K562 (cell line): ENCODE results near the gene CDC42EP3. TPM values are rescaled to one million over a fixed set of nuclear protein-coding genes. Genes with fewer than 3 reads are reported as not detected.
A peak's percentile ranks its signal among the peaks of the same experiment; 100 is the strongest.

Source experiments
- ATAC-seq: fragments of 200-7000 bp; cut with Tn5 transposase; 3 replicates; pipeline ENCODE4 v1.9.1; 2020; ENCODE audit warnings: moderate library complexity
- BruUV-seq: library from RNA; stranded (reverse); fragments of 400-500 nt; replicated peaks from 2 replicates; lab custom pipeline; 2021; lab: Mats Ljungman, UMichigan
- CTCF ChIA-PET: fragments of 300-600 bp; formaldehyde crosslinking; extraction: SDS; loops from one replicate; lab custom pipeline; 2021; ENCODE audit warnings: low intra/inter-chr PET ratio; lab: Yijun Ruan, JAX
- POLR2A ChIA-PET: fragments of 300-600, 350-650 bp; sonication (Branson Sonifier 250); formaldehyde crosslinking; extraction: SDS; loops from one replicate; lab custom pipeline; 2021; ENCODE audit warnings: antibody characterized with exemption, inconsistent platforms; lab: Yijun Ruan, JAX
- DNase-seq, 4 experiments: peaks; one replicate each; pipeline versions ENCODE4 v3.0.0 to v3.0.0-alpha.2; 2011 to 2018; ENCODE audit warnings: low spot score in 3 of 4, mixed read lengths in 3 of 4; ENCODE audit errors: extremely low read depth in 1 of 4
- FAIRE-seq: peaks from 2 replicates; lab custom pipeline; 2011; peaks lifted over from hg19 to GRCh38; lab: Jason Lieb, UNC
- H2AFZ ChIP-seq: 2 replicates; pipeline ENCODE4 v1.6.0; 2011; ENCODE audit warnings: low read depth, low read length, control low read depth, inconsistent platforms
- H3K27ac ChIP-seq: fragments of 200-600 bp; 3 replicates; pipeline ENCODE4 v1.8.0; 2011; ENCODE audit warnings: low read depth, mild to moderate bottlenecking, control low read depth, inconsistent platforms, low read length, moderate library complexity, mixed read lengths; ENCODE audit errors: extremely low read depth
- H3K27me3 ChIP-seq, 2 experiments: fragments of 300-600 bp in 1 of 2; 2 replicates in 1 of 2; 3 replicates in 1 of 2; pipeline versions ENCODE4 v1.6.0 to v1.8.0; 2011; ENCODE audit warnings: inconsistent platforms in 2 of 2, low read length in 2 of 2, mild to moderate bottlenecking in 1 of 2, mixed read lengths in 1 of 2, moderate library complexity in 1 of 2; ENCODE audit not compliant: control insufficient read depth in 2 of 2, insufficient read depth in 2 of 2
- H3K36me3 ChIP-seq: fragments of 300-600 bp; 3 replicates; pipeline ENCODE4 v1.8.0; 2011; ENCODE audit warnings: mild to moderate bottlenecking, low read length, inconsistent platforms; ENCODE audit not compliant: control insufficient read depth, insufficient read depth
- H3K4me1 ChIP-seq, 2 experiments: fragments of 200-600 bp in 1 of 2; replicated peaks in 1 of 2; 2 replicates in 1 of 2; 3 replicates in 1 of 2; pipeline versions ENCODE4 v1.5.1 to v1.8.0; 2011; ENCODE audit warnings: inconsistent platforms in 2 of 2, low read length in 2 of 2, mild to moderate bottlenecking in 1 of 2, mixed read lengths in 1 of 2, moderate library complexity in 1 of 2; ENCODE audit not compliant: control insufficient read depth in 2 of 2, insufficient read depth in 2 of 2
- H3K4me2 ChIP-seq: 2 replicates; pipeline ENCODE4 v1.6.1; 2011; ENCODE audit warnings: low read length, control low read depth, inconsistent platforms, mixed read lengths; ENCODE audit not compliant: insufficient read depth
- H3K4me3 ChIP-seq: fragments of 200-600 bp; sonication (generic), shearing (Covaris generic); 2 replicates; pipeline ENCODE4 v1.5.1; 2016; ENCODE audit warnings: control low read depth, inconsistent platforms
- H3K79me2 ChIP-seq: fragments of 200-600 bp; 3 replicates; pipeline ENCODE4 v1.8.0; 2011; ENCODE audit warnings: low read length, inconsistent platforms; ENCODE audit not compliant: control insufficient read depth, insufficient read depth
- H3K9ac ChIP-seq, 2 experiments: 2 replicates each; pipeline versions ENCODE4 v1.6.0 to v1.6.1; 2011; ENCODE audit warnings: low read depth in 2 of 2, low read length in 2 of 2, control low read depth in 1 of 2, inconsistent platforms in 1 of 2, mild to moderate bottlenecking in 1 of 2, mixed read lengths in 1 of 2; ENCODE audit not compliant: insufficient read depth in 1 of 2
- H3K9me1 ChIP-seq: one replicate; pipeline ENCODE4 v1.6.0; 2011; ENCODE audit warnings: inconsistent platforms, mild to moderate bottlenecking, low read length, moderate library complexity; ENCODE audit not compliant: control insufficient read depth, insufficient read depth
- H3K9me3 ChIP-seq: replicated peaks from 2 replicates; pipeline ENCODE4 v1.5.1; 2011; ENCODE audit warnings: low read depth, low read length, inconsistent platforms; ENCODE audit not compliant: control insufficient read depth, insufficient read depth
- H4K20me1 ChIP-seq: replicated peaks from 2 replicates; pipeline ENCODE4 v1.6.1; 2011; ENCODE audit warnings: low read length, inconsistent platforms, mixed read lengths; ENCODE audit not compliant: control insufficient read depth, insufficient read depth
- PTBP1 ChIP-seq: fragments of 200-400 bp; formaldehyde crosslinking; IDR thresholded peaks from 2 replicates; pipeline ENCODE4 v1.6.1; 2017; ENCODE audit warnings: low read depth, low read length
- ZBTB49 ChIP-seq: sonication (generic); formaldehyde crosslinking; IDR thresholded peaks from 2 replicates; pipeline ENCODE4 v1.8.0; 2022; ENCODE audit warnings: missing genetic modification reagents, mild to moderate bottlenecking, borderline replicate concordance
- ZNF589 ChIP-seq: fragments of 200-800 bp; sonication (Bioruptor generic); IDR thresholded peaks from 2 replicates; pipeline ENCODE4 v1.6.1; 2016; ENCODE audit warnings: low read depth, missing genetic modification characterization, missing compliant biosample characterization
- WGBS: fragments of 100-300 bp; shearing (Covaris generic); methylation state at CpG from one replicate; pipeline ENCODE4 v1.1.6; 2016; ENCODE audit warnings: low coverage, mixed read lengths; ENCODE audit not compliant: insufficient coverage; ENCODE audit errors: missing lambda C conversion rate; 5-methylcytosine and 5-hydroxymethylcytosine counted together
- in situ Hi-C: fragments of 300-500 bp; cut with MboI; formaldehyde crosslinking; loops from 4 replicates; pipeline ENCODE4 v1.15.0; 2018; ENCODE audit warnings: inconsistent platforms, mixed read lengths
- intact Hi-C: fragments of 100-400 bp; cut with micrococcal nuclease; formaldehyde crosslinking; loops from 2 replicates; pipeline ENCODE4 v1.14.2; 2022
- polyA plus RNA-seq, 8 experiments: library from polyadenylated mRNA; depleted of rRNA in 4 of 8; stranded (reverse) in 5 of 8; unstranded in 3 of 8; fragments of >200 nt; fragmentation: Nextera tagmentation in 2 of 8; fragmentation: Illumina TruSeq in 1 of 8; extraction: Ambion mirVana in 2 of 8; extraction: Trizol in 1 of 8; gene quantifications; 2 replicates each; pipeline versions ENCODE4 v1.2.1 to v1.2.3, GENCODE V29; 2011 to 2014; ENCODE audit warnings: inconsistent platforms in 1 of 8, missing spikeins in 1 of 8
- total RNA-seq, 7 experiments: library from RNA; depleted of rRNA in 6 of 7; stranded (reverse); fragments of >200 nt in 6 of 7; fragmentation: Illumina TruSeq in 2 of 7; extraction: Trizol in 2 of 7; gene quantifications; 2 replicates each; pipeline versions ENCODE4 v1.2.1 to v1.2.3, GENCODE V29; 2011 to 2021; ENCODE audit warnings: low replicate concordance in 1 of 7

CDC42EP3 gene
- total and polyA plus RNA-seq, 9 of the 15 experiments (the other 6 are each of a cell fraction or from before 2014, with no cell fraction given): 0.72 to 6.4 (median 2.0) TPM

DNA sequence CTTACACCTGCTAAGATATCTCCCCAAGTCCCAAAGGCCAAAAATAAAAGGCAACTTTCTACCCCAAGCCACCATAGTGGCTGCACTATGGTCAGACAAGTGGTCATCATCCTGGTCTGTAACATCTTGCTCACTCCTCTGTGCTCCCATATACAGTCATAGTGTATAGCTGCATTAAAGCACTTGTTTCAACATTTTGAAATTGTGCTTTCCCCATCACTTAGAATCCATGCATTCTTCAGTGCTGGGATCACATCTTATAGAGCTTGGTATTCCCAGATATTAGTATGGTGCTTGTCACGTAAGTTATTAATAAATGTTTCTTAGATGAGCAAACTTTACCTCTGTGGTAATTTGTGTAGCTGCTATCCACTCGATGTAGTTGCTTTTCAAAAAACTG lies 40.4 kb upstream of the CDC42EP3 start:
- no peaks in the 10 kb centered on the region for H3K9me3 ChIP-seq
- no peak overlapping the region for H3K27ac ChIP-seq
- H3K9me1 ChIP-seq: no peaks in the 10 kb centered on the region
- in situ Hi-C loops (no loop called here), intact Hi-C loops (no loop called here)
- no peak overlapping the region for H2AFZ ChIP-seq
- no peak overlapping the region for H3K4me2 ChIP-seq
- no peaks in the 10 kb centered on the region for H3K79me2 ChIP-seq
- H3K4me3 ChIP-seq: no peak overlapping the region
- no peak overlapping the region for H3K9ac ChIP-seq
- TF ChIP-seq ZNF589 (CRISPR knock-in tag): 0 out of 2 replicates have a peak, but pooled peaks have one; percentile 12
- no peak for TF ChIP-seq ZBTB49 (CRISPR knock-in tag)
- no peak for TF ChIP-seq PTBP1
- H3K36me3 ChIP-seq: no peaks in the 10 kb centered on the region
- ChIA-PET CTCF (no interaction called here), POLR2A (interaction anchor here (0.6 kb wide), 1 partner anchor 60 kb away, joined by 4 read pairs; no protein-coding TSS in a partner anchor)
- ATAC-seq (no peak), DNase-seq (no peak), FAIRE-seq (no peak)
- H4K20me1 ChIP-seq: no peaks in the 10 kb centered on the region
- H3K4me1 ChIP-seq: peaks cover 0 to 12% of the 10 kb centered on the region in 2 experiments; a peak in 1 of 5 replicates
- BruUV-seq: no TSS peak
- 32% methylated on average over 2 of the region's 2 CpGs for WGBS
- no peaks in the 10 kb centered on the region for H3K27me3 ChIP-seq
